ENCODE data around the gene ESR1.

- TF ChIP-seq CTCF (optimal IDR thresholded peaks at IDR 0.05 in 1 of 3, IDR thresholded peaks at IDR 0.05 in 1 of 3, conservative IDR thresholded peaks at IDR 0.05 in 1 of 3; ENCODE audit: extremely low read depth in 1 of 3, insufficient read depth in 2 of 3, low read length in 3 of 3) = no peak
- TF ChIP-seq EZH2 (IDR thresholded peaks at IDR 0.05; ENCODE audit: low read length) = no peak
Measured at GRCh38 chr6:151783692-151784091, 23.8 kb upstream of the ESR1 start.

All from keratinocyte (primary cell).